ENCODE data around the gene PRLR. TPM values are rescaled to one million over a fixed set of nuclear protein-coding genes. Genes with fewer than 3 reads are reported as not detected.

The PRLR gene
- total and polyA plus RNA-seq, 2 of the 13 experiments (the other 11 are each of a cell fraction or from before 2014, with no cell fraction given), result 12.2 to 13.3 TPM

DNA sequence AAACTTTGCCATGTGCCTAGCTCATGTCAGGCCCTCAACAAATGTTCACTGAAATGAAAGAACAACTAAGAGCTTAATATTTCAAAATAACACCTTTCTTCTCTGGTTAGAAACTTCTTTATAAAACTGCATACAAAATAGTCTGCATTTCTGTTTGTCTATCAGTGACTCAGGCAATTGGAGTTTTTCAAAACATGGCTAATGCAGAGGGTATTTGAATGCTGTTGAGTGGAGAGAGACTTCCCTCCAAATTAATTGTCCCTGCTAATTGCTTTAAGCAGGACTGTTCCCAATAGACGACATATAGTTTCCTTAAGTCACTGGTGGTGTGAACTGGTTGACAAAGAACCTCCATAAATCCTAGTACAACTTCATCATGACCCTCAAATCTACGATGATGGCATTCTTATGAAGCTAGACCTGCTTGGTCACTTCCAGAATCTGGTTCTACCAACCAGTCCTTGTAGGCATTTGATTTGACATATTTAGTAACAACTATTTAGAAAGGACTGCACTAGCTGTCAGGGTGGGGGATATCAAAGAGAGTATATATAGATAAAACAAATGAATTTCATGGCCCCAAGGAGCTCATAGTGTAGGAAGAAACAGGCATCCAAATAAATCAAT lies 84.5 kb downstream of the PRLR start:
- Histone ChIP-seq H3K9ac (ENCODE audit: insufficient read depth, low read depth, low read length) (no peak overlapping the region), H3K36me3 (replicated peaks in 1 of 2; ENCODE audit: control insufficient read depth in 1 of 2, insufficient read depth in 2 of 2, low read length in 2 of 2) (no peaks in the 10 kb centered on the region), H3K4me2 (ENCODE audit: low read depth, low read length) (no peak overlapping the region), H3K4me1 (ENCODE audit: insufficient read depth, low read length) (no peaks in the 10 kb centered on the region), H3K79me2 (ENCODE audit: insufficient read depth, low read length) (no peaks in the 10 kb centered on the region), H3K27ac (ENCODE audit: extremely low read length, insufficient read depth, low read length) (no peak overlapping the region), H4K20me1 (ENCODE audit: insufficient read depth, low read length) (no peaks in the 10 kb centered on the region), H3K27me3 (ENCODE audit: control insufficient read depth in 1 of 2, insufficient read depth in 2 of 2, low read length in 2 of 2) (no peaks in the 10 kb centered on the region), H2AFZ (ENCODE audit: low read length) (no peak overlapping the region), H3K9me3 (ENCODE audit: low read length) (no peaks in the 10 kb centered on the region), H3K4me3 (replicated peaks in 1 of 3; ENCODE audit: insufficient read depth in 1 of 3, low read depth in 2 of 3, low read length in 3 of 3) (no peak overlapping the region)
- in situ Hi-C loops (cut with HindIII; ENCODE audit: extremely low pct_ligation_motif_present, low pct_unique_long_range_greater_than_20kb) (no loop called here), intact Hi-C loops (cut with micrococcal nuclease; ENCODE audit: unreplicated experiment) (no loop called here)
- ChIA-PET CTCF (ENCODE audit: low intra/inter-chr PET ratio, low total read pairs) (no interaction called here), POLR2A (interaction anchor here (1.0 kb wide), 1 partner anchor 10 kb away, joined by 3 read pairs; no protein-coding TSS in a partner anchor)
- ATAC-seq (no peak), FAIRE-seq (no peak), DNase-seq (ENCODE audit: low spot score) (no peak)
- WGBS (ENCODE audit: low lambda C conversion rate), result 97% methylated on average over 2 of the region's 2 CpGs
- BruUV-seq (replicated peaks), result no TSS peak
- TF ChIP-seq, protein P1, sequence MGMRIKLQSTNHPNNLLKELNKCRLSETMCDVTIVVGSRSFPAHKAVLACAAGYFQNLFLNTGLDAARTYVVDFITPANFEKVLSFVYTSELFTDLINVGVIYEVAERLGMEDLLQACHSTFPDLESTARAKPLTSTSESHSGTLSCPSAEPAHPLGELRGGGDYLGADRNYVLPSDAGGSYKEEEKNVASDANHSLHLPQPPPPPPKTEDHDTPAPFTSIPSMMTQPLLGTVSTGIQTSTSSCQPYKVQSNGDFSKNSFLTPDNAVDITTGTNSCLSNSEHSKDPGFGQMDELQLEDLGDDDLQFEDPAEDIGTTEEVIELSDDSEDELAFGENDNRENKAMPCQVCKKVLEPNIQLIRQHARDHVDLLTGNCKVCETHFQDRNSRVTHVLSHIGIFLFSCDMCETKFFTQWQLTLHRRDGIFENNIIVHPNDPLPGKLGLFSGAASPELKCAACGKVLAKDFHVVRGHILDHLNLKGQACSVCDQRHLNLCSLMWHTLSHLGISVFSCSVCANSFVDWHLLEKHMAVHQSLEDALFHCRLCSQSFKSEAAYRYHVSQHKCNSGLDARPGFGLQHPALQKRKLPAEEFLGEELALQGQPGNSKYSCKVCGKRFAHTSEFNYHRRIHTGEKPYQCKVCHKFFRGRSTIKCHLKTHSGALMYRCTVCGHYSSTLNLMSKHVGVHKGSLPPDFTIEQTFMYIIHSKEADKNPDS (CRISPR knock-in tag; IDR thresholded peaks at IDR 0.05), result no peak
- no peak for TF ChIP-seq SMAD1 (CRISPR knock-in tag; IDR thresholded peaks at IDR 0.05; ENCODE audit: borderline replicate concordance, low read depth)
- TF ChIP-seq SALL2 (CRISPR knock-in tag; IDR thresholded peaks at IDR 0.05), result no peak
- TF ChIP-seq ZSCAN30 (CRISPR knock-in tag; IDR thresholded peaks at IDR 0.05), result no peak
- TF ChIP-seq ZNF496 (CRISPR knock-in tag; IDR thresholded peaks at IDR 0.05; ENCODE audit: insufficient replicate concordance), result no peak
- no peak for TF ChIP-seq ZSCAN29 (CRISPR knock-in tag; conservative IDR thresholded peaks at IDR 0.05)
- no peak for TF ChIP-seq ZFAT (CRISPR knock-in tag; conservative IDR thresholded peaks at IDR 0.05)
- no peak for TF ChIP-seq TCF7L2 (IDR thresholded peaks at IDR 0.05; ENCODE audit: low read depth, low read length)
- TF ChIP-seq ZKSCAN8 (CRISPR knock-in tag; IDR thresholded peaks at IDR 0.05; ENCODE audit: borderline replicate concordance), result no peak
- no peak for TF ChIP-seq ZMYM4 (CRISPR knock-in tag; IDR thresholded peaks at IDR 0.05)
- no peak for TF ChIP-seq MED1 (CRISPR knock-in tag; IDR thresholded peaks at IDR 0.05)
- no peak for TF ChIP-seq MAF1 (CRISPR knock-in tag; IDR thresholded peaks at IDR 0.05; ENCODE audit: borderline replicate concordance)
- TF ChIP-seq, protein P2, sequence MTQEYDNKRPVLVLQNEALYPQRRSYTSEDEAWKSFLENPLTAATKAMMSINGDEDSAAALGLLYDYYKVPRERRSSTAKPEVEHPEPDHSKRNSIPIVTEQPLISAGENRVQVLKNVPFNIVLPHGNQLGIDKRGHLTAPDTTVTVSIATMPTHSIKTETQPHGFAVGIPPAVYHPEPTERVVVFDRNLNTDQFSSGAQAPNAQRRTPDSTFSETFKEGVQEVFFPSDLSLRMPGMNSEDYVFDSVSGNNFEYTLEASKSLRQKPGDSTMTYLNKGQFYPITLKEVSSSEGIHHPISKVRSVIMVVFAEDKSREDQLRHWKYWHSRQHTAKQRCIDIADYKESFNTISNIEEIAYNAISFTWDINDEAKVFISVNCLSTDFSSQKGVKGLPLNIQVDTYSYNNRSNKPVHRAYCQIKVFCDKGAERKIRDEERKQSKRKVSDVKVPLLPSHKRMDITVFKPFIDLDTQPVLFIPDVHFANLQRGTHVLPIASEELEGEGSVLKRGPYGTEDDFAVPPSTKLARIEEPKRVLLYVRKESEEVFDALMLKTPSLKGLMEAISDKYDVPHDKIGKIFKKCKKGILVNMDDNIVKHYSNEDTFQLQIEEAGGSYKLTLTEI (CRISPR knock-in tag; conservative IDR thresholded peaks at IDR 0.05), result no peak
- TF ChIP-seq NCOA1 (CRISPR knock-in tag; IDR thresholded peaks at IDR 0.05), result no peak
- no peak for TF ChIP-seq ZKSCAN1 (IDR thresholded peaks at IDR 0.05; ENCODE audit: low read length)
